GM23248 (cell line): ENCODE data around the gene ZNF444. TPM values are rescaled to one million over a fixed set of nuclear protein-coding genes. Genes with fewer than 3 reads are reported as not detected.

Experiments used
- DNase-seq: peaks from one replicate; pipeline ENCODE4 v3.0.0-alpha.2; 2015
- H2AFZ ChIP-seq: fragments of 200-600 bp; sonication (generic); 2 replicates; pipeline ENCODE4 v1.6.1; 2016; ENCODE audit warnings: antibody characterized with exemption
- H3F3A ChIP-seq: fragments of 200-600 bp; sonication (generic); 2 replicates; pipeline ENCODE4 v1.6.1; 2016; ENCODE audit warnings: mild to moderate bottlenecking, antibody characterized with exemption, mixed run types; ENCODE audit not compliant: insufficient read depth
- H3K27ac ChIP-seq: fragments of 200-600 bp; sonication (generic); 2 replicates; pipeline ENCODE4 v1.5.1; 2016; ENCODE audit warnings: mild to moderate bottlenecking
- H3K27me3 ChIP-seq: fragments of 200-600 bp; sonication (generic); replicated peaks from 2 replicates; pipeline ENCODE4 v1.6.1; 2016; ENCODE audit warnings: mild to moderate bottlenecking; ENCODE audit not compliant: insufficient read depth
- H3K36me3 ChIP-seq: fragments of 200-600 bp; sonication (generic); 2 replicates; pipeline ENCODE4 v1.6.1; 2016; ENCODE audit warnings: low read depth, mild to moderate bottlenecking
- H3K4me1 ChIP-seq: fragments of 200-600 bp; sonication (generic); 2 replicates; pipeline ENCODE4 v1.6.1; 2016; ENCODE audit warnings: mild to moderate bottlenecking; ENCODE audit not compliant: insufficient read depth
- H3K4me2 ChIP-seq: fragments of 200-600 bp; sonication (generic); one replicate; pipeline ENCODE4 v1.6.1; 2016; ENCODE audit warnings: mild to moderate bottlenecking; ENCODE audit not compliant: unreplicated experiment
- H3K4me3 ChIP-seq: fragments of 200-600 bp; sonication (generic); 2 replicates; pipeline ENCODE4 v1.5.1; 2016; ENCODE audit warnings: mild to moderate bottlenecking
- H3K79me2 ChIP-seq: fragments of 200-600 bp; sonication (generic); 2 replicates; pipeline ENCODE4 v1.6.1; 2016; ENCODE audit warnings: mild to moderate bottlenecking; ENCODE audit not compliant: insufficient read depth
- H3K9ac ChIP-seq: fragments of 200-600 bp; sonication (generic); 2 replicates; pipeline ENCODE4 v1.6.1; 2016; ENCODE audit warnings: mild to moderate bottlenecking
- H3K9me2 ChIP-seq: fragments of 200-600 bp; sonication (generic); 2 replicates; pipeline ENCODE4 v1.6.1; 2016; ENCODE audit warnings: mixed run types, mild to moderate bottlenecking, moderate library complexity; ENCODE audit not compliant: insufficient read depth
- H3K9me3 ChIP-seq: fragments of 200-600 bp; sonication (generic); one replicate; pipeline ENCODE4 v1.6.1; 2017; ENCODE audit warnings: low read depth
- H4K20me1 ChIP-seq: fragments of 200-600 bp; sonication (generic); 2 replicates; pipeline ENCODE4 v1.6.0; 2016; ENCODE audit not compliant: insufficient read depth
- EZH2 ChIP-seq: fragments of 200-600 bp; sonication (generic); IDR thresholded peaks from 2 replicates; pipeline ENCODE4 v1.6.1; 2018; ENCODE audit warnings: antibody characterized with exemption, mild to moderate bottlenecking; ENCODE audit not compliant: insufficient read depth, poor library complexity, severe bottlenecking
- EZH2phosphoT487 ChIP-seq: fragments of 200-600 bp; sonication (generic); IDR thresholded peaks from 2 replicates; pipeline ENCODE4 v1.6.1; 2018; ENCODE audit warnings: antibody characterized with exemption, moderate library complexity, mild to moderate bottlenecking, low read depth; ENCODE audit not compliant: insufficient read depth
- WGBS, 2 experiments: methylation state at CpG; one replicate each; pipeline ENCODE4 v1.1.6; 2015 to 2017; ENCODE audit warnings: low lambda C conversion rate in 2 of 2, low coverage in 1 of 2; ENCODE audit errors: missing lambda C conversion rate in 2 of 2; 5-methylcytosine and 5-hydroxymethylcytosine counted together
- in situ Hi-C: fragments of 300-500 bp; cut with MboI; formaldehyde crosslinking; loops from 2 replicates; pipeline ENCODE4 v1.15.0; 2020
- polyA plus RNA-seq: library from polyadenylated mRNA; unstranded; fragments of >200 nt; fragmentation: Nextera tagmentation; extraction: Ambion mirVana; gene quantifications from 2 replicates; pipeline ENCODE4 v1.2.1, GENCODE V29; 2016
- total RNA-seq: library from RNA; depleted of rRNA; stranded (reverse); fragments of >200 nt; shearing (Covaris generic); gene quantifications from 2 replicates; pipeline ENCODE4 v1.2.3, GENCODE V29; 2014

Gene ZNF444
- total and polyA plus RNA-seq, 2 experiments from 2014 or later, result 7.7 to 21.8 TPM

GRCh38 chr19:56116606-56117005 lies 24.5 kb upstream of the ZNF444 start:
- TF ChIP-seq EZH2phosphoT487 (no peak), EZH2 (no peak)
- Histone ChIP-seq H3K36me3 (no peaks in the 10 kb centered on the region), H3K9me3 (no peaks in the 10 kb centered on the region), H3K79me2 (peaks cover 89% of the 10 kb centered on the region), H3K27ac (no peak overlapping the region), H3K9ac (no peak overlapping the region), H3K9me2 (no peaks in the 10 kb centered on the region), H2AFZ (no peak overlapping the region), H3K27me3 (no peaks in the 10 kb centered on the region), H3F3A (no peaks in the 10 kb centered on the region), H3K4me2 (no peak overlapping the region), H3K4me1 (peaks cover 12% of the 10 kb centered on the region), H3K4me3 (no peak overlapping the region), H4K20me1 (no peaks in the 10 kb centered on the region; the same call in 1 of the 2 replicates)
- in situ Hi-C loops, result no loop called here
- no peak for DNase-seq
- 90 to 92% methylated on average over 6 of the region's 6 CpGs for WGBS, 2 experiments

GRCh38 chr19:56117376-56117884 lies 23.7 kb upstream of the ZNF444 start:
- peaks cover 12% of the 10 kb centered on the region for H3K4me1 ChIP-seq
- no peak overlapping the region for H3K27ac ChIP-seq
- H3K9ac ChIP-seq, result no peak overlapping the region
- H3K9me3 ChIP-seq, result no peaks in the 10 kb centered on the region
- no peak for DNase-seq
- H3K9me2 ChIP-seq, result no peaks in the 10 kb centered on the region
- H3K36me3 ChIP-seq, result no peaks in the 10 kb centered on the region
- in situ Hi-C loops, result no loop called here
- no peaks in the 10 kb centered on the region for H3K27me3 ChIP-seq
- no peak for TF ChIP-seq EZH2
- TF ChIP-seq EZH2phosphoT487, result no peak
- no peaks in the 10 kb centered on the region; the same call in 1 of the 2 replicates for H4K20me1 ChIP-seq
- H3K4me3 ChIP-seq, result no peak overlapping the region
- H2AFZ ChIP-seq, result no peak overlapping the region
- H3K4me2 ChIP-seq, result no peak overlapping the region
- peaks cover 81% of the 10 kb centered on the region for H3K79me2 ChIP-seq
- peaks cover 8% of the 10 kb centered on the region; the same call in 1 of the 2 replicates for H3F3A ChIP-seq
- WGBS, 2 experiments, result 86 to 92% methylated on average over 14 of the region's 14 CpGs

GRCh38 chr19:56117889-56118288 lies 23.2 kb upstream of the ZNF444 start:
- H3F3A ChIP-seq, result peaks cover 8% of the 10 kb centered on the region; the same call in 1 of the 2 replicates
- no peak overlapping the region for H3K4me3 ChIP-seq
- peak overlapping the region; percentile 90; the same call in 1 of the 2 replicates for H3K9ac ChIP-seq
- H3K9me2 ChIP-seq, result no peaks in the 10 kb centered on the region
- no peak overlapping the region for H3K4me2 ChIP-seq
- H2AFZ ChIP-seq, result no peak overlapping the region
- no peaks in the 10 kb centered on the region for H3K9me3 ChIP-seq
- no peaks in the 10 kb centered on the region for H3K27me3 ChIP-seq
- WGBS, 2 experiments, result 66 to 82% methylated on average over 8 to 9 of the region's 9 CpGs
- H3K36me3 ChIP-seq, result no peaks in the 10 kb centered on the region
- H4K20me1 ChIP-seq, result no peaks in the 10 kb centered on the region; the same call in 1 of the 2 replicates
- H3K27ac ChIP-seq, result no peak overlapping the region
- in situ Hi-C loops, result no loop called here
- peaks cover 12% of the 10 kb centered on the region for H3K4me1 ChIP-seq
- DNase-seq, result no peak
- TF ChIP-seq EZH2 (no peak), EZH2phosphoT487 (no peak)
- peaks cover 76% of the 10 kb centered on the region for H3K79me2 ChIP-seq

- Histone ChIP-seq H3K36me3 (no peaks in the 10 kb centered on the region), H3K4me2 (peak overlapping the region; percentile 87), H2AFZ (no peak overlapping the region), H3K9me3 (no peaks in the 10 kb centered on the region), H3K27ac (peak overlapping the region; percentile 83), H3K27me3 (no peaks in the 10 kb centered on the region), H3K4me1 (peaks cover 12% of the 10 kb centered on the region), H3K4me3 (peak overlapping the region; percentile 80), H3K79me2 (peaks cover 66% of the 10 kb centered on the region), H3K9me2 (no peaks in the 10 kb centered on the region), H3K9ac (peak overlapping the region; percentile 90), H3F3A (peaks cover 8% of the 10 kb centered on the region; the same call in 1 of the 2 replicates), H4K20me1 (no peaks in the 10 kb centered on the region)
- no peak for TF ChIP-seq EZH2phosphoT487
- TF ChIP-seq EZH2, result no peak
- WGBS, 2 experiments, result 24 to 35% methylated on average over 8 of the region's 8 CpGs
- in situ Hi-C loops, result no loop called here
- DNase-seq, result peak; percentile 39
These were observed 22.2 kb upstream of the ZNF444 start for GRCh38 chr19:56118666-56119581.
